Measurements from ENCODE around the gene RPL5. TPM values are rescaled to one million over a fixed set of nuclear protein-coding genes. Genes with fewer than 3 reads are reported as not detected.
A peak's percentile ranks its signal among the peaks of the same experiment; 100 is the strongest.

RPL5 gene
- total RNA-seq, 4 donors from 2014 or later = 1,169 to 2,433 (median 2,010) TPM

GRCh38 chr1:92855236-92855635 is 23.4 kb downstream of the RPL5 start:
- no peak for ATAC-seq

DNA sequence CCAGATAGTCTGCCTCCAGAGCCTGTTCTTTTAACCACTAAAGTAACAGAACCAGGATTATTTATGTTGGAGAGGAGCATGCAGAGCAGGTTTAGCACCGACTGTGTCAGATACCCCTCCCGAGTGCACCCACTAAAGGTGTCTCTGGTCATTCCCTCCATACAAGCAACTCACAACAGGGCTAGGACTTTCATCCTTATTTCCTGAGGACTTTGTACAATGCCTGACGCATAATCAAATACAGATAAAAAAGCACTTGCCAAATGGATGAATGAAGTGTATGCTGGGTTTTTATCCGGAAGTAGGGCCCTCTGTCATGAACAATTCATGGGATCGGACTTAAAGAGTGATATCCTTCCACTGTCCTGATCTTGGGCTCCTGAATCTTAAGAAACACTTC is 26.0 kb downstream of the RPL5 start:
- Histone ChIP-seq H3K27ac (no peak overlapping the region), H3K27me3 (no peaks in the 10 kb centered on the region), H3K4me3 (no peak overlapping the region), H3K36me3 (no peaks in the 10 kb centered on the region), H3K9me3 (no peaks in the 10 kb centered on the region), H3K4me1 (peaks cover 0 to 7% (median 0%) of the 10 kb centered on the region in 3 donors)
- no peak for ATAC-seq
- WGBS, 2 donors (ENCODE audit: low coverage in 1 of 2) = 67 to 70% methylated on average over 5 of the region's 5 CpGs
- TF ChIP-seq EP300 (IDR thresholded peaks at IDR 0.05) (no peak), CTCF (IDR thresholded peaks at IDR 0.05) (no peak), POLR2A (IDR thresholded peaks at IDR 0.05) (no peak), POLR2AphosphoS5 (IDR thresholded peaks at IDR 0.05) (no peak)

More at GRCh38 chr1:92855236-92855635, 23.4 kb downstream of the RPL5 start:
- H3K27me3 ChIP-seq = no peaks in the 10 kb centered on the region
- H3K27ac ChIP-seq = no peak overlapping the region
- H3K9me3 ChIP-seq = no peaks in the 10 kb centered on the region
- no peak for TF ChIP-seq EP300 (IDR thresholded peaks at IDR 0.05)
- no peak for TF ChIP-seq POLR2AphosphoS5 (IDR thresholded peaks at IDR 0.05)
- TF ChIP-seq CTCF (IDR thresholded peaks at IDR 0.05) = no peak
- TF ChIP-seq POLR2A (IDR thresholded peaks at IDR 0.05) = no peak
- peaks cover 0 to 21% (median 0%) of the 10 kb centered on the region in 3 donors for H3K4me1 ChIP-seq
- no peak overlapping the region for H3K4me3 ChIP-seq
- 97% methylated on average over 4 of the region's 4 CpGs for WGBS, 2 donors (ENCODE audit: low coverage in 1 of 2)
- peaks cover 0 to 6% of the 10 kb centered on the region in 2 donors for H3K36me3 ChIP-seq

GRCh38 chr1:92858564-92859399 is 26.9 kb downstream of the RPL5 start:
- Histone ChIP-seq H3K4me3 (peak overlapping the region; percentile 23 to 26), H3K4me1 (peaks cover 0 to 7% (median 0%) of the 10 kb centered on the region in 3 donors), H3K9me3 (no peaks in the 10 kb centered on the region), H3K36me3 (no peaks in the 10 kb centered on the region), H3K27ac (peak overlapping the region in 2 of 4 donors; percentile 1 to 50), H3K27me3 (no peaks in the 10 kb centered on the region)
- 14 to 21% methylated on average over 12 to 13 of the region's 13 CpGs for WGBS, 2 donors (ENCODE audit: low coverage in 1 of 2)
- ATAC-seq = peak; percentile 85
- no peak for TF ChIP-seq POLR2AphosphoS5 (IDR thresholded peaks at IDR 0.05)
- peak; percentile 85 to 99 (median 97) for TF ChIP-seq CTCF (IDR thresholded peaks at IDR 0.05)

DNA sequence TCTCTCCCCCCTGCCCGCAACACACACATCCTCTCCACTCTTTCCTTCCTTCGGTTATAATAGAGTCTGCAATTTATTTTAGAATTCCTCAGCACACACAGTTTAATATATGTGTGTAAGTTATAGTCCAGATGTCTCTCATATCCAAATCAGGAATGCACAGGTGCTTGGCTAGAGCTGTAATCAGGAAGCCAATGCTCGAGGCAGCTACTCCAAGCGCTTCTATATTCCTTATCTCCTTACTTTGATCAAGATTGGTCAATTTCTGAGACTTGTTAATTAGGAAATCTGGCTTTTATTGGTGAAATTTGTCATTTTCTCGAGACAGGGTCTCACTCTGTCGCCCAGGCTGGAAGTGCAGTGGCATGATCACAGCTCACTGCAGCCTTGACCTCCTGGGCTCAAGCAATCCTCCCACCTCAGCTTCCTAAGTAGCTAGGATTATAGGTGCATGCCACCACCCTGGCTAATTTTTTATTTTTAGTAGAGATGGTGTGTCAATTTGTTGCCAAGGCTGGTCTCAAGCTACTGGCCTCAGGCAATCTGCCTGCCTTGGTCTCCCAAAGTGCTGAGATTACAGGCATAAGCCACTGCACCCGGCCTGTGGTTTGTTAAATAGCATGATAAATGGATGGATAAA is 27.7 kb downstream of the RPL5 start:
- 46 to 52% methylated on average over 7 of the region's 7 CpGs for WGBS, 2 donors (ENCODE audit: low coverage in 1 of 2)
- H3K4me1 ChIP-seq = peaks cover 0 to 7% (median 0%) of the 10 kb centered on the region in 3 donors
- no peak for ATAC-seq

More for the DNA sequence above, 27.7 kb downstream of the RPL5 start:
- H3K27ac ChIP-seq = peak overlapping the region in 2 of 4 donors; percentile 1 to 50
- no peaks in the 10 kb centered on the region for H3K9me3 ChIP-seq
- peak overlapping the region; percentile 23 to 26 for H3K4me3 ChIP-seq
- H3K27me3 ChIP-seq = no peaks in the 10 kb centered on the region
- no peaks in the 10 kb centered on the region for H3K36me3 ChIP-seq
- TF ChIP-seq POLR2A (IDR thresholded peaks at IDR 0.05) (no peak), POLR2AphosphoS5 (IDR thresholded peaks at IDR 0.05) (no peak), EP300 (IDR thresholded peaks at IDR 0.05) (no peak), CTCF (IDR thresholded peaks at IDR 0.05) (no peak)

Data from gastroesophageal sphincter (tissue), 4 donors.